ENCODE results near the gene ADRB2. TPM values are rescaled to one million over a fixed set of nuclear protein-coding genes. Genes with fewer than 3 reads are reported as not detected.

The ADRB2 gene
- polyA plus RNA-seq, 2 of the 4 experiments (the other 2 are of a cell fraction) = 0.18 to 0.34 TPM

GRCh38 chr5:148856009-148856367 lies 29.6 kb downstream of the ADRB2 start:
- DNase-seq (ENCODE audit: low read depth in 1 of 2, low spot score in 1 of 2) (no peak), FAIRE-seq (no peak), ATAC-seq (no peak)
- POLR2A ChIA-PET = no interaction called here
- no peaks in the 10 kb centered on the region for H3K9me3 ChIP-seq
- H3K27ac ChIP-seq = no peak overlapping the region
- H3K4me1 ChIP-seq = no peaks in the 10 kb centered on the region
- no peak for TF ChIP-seq POLR2AphosphoS2 (conservative IDR thresholded peaks at IDR 0.05; ENCODE audit: low read length)
- TF ChIP-seq SMC3 (IDR thresholded peaks at IDR 0.05) = no peak
- no peak for TF ChIP-seq TP53 (CRISPR knock-in tag; IDR thresholded peaks at IDR 0.05)
- TF ChIP-seq MAX (IDR thresholded peaks at IDR 0.05) = no peak
- TF ChIP-seq MYC (IDR thresholded peaks at IDR 0.05; ENCODE audit: borderline replicate concordance, low read length) = no peak
- no peak for TF ChIP-seq FOSL2 (IDR thresholded peaks at IDR 0.05)
- no peak for TF ChIP-seq FOSL2 (CRISPR knock-in tag; IDR thresholded peaks at IDR 0.05)
- no peak for TF ChIP-seq CBX2 (IDR thresholded peaks at IDR 0.05; ENCODE audit: borderline replicate concordance, low read depth)
- TF ChIP-seq CTCF (IDR thresholded peaks at IDR 0.05) = no peak
- TF ChIP-seq HOXA7 (CRISPR knock-in tag; IDR thresholded peaks at IDR 0.05) = no peak
- no peak overlapping the region for H3K4me3 ChIP-seq
- H3K4me2 ChIP-seq = no peak overlapping the region
- 0% methylated on average over 2 of the region's 2 CpGs for WGBS (ENCODE audit: missing lambda C conversion rate)
- CTCF ChIA-PET = interaction anchor here (1.5 kb wide), 1 partner anchor 179 kb away, joined by 4 read pairs; no protein-coding TSS in a partner anchor

- WGBS (ENCODE audit: missing lambda C conversion rate) = 63% methylated on average over 1 of the region's 1 CpG
- no peak for FAIRE-seq
- Histone ChIP-seq H3K4me1 (no peaks in the 10 kb centered on the region), H3K4me2 (no peak overlapping the region), H3K9me3 (no peaks in the 10 kb centered on the region), H3K27ac (no peak overlapping the region), H3K4me3 (no peak overlapping the region)
- no peak for ATAC-seq
- DNase-seq (ENCODE audit: low read depth in 1 of 2, low spot score in 1 of 2) = no peak
- TF ChIP-seq RNF2 (IDR thresholded peaks at IDR 0.05; ENCODE audit: borderline replicate concordance, low read depth) (no peak), BCL3 (IDR thresholded peaks at IDR 0.05) (no peak), PBX3 (IDR thresholded peaks at IDR 0.05) (no peak), USF2 (IDR thresholded peaks at IDR 0.05) (no peak), GATA3 (IDR thresholded peaks at IDR 0.05; ENCODE audit: borderline replicate concordance) (no peak), SMC3 (IDR thresholded peaks at IDR 0.05) (no peak), HEYL (CRISPR knock-in tag; IDR thresholded peaks at IDR 0.05) (no peak), REST (IDR thresholded peaks at IDR 0.05) (no peak), FOXS1 (CRISPR knock-in tag; IDR thresholded peaks at IDR 0.05) (no peak), RFX5 (IDR thresholded peaks at IDR 0.05) (no peak), EHMT2 (IDR thresholded peaks at IDR 0.05; ENCODE audit: low read depth) (no peak), KDM5A (IDR thresholded peaks at IDR 0.05) (no peak), HDAC2 (IDR thresholded peaks at IDR 0.05) (no peak), POLR2AphosphoS2 (conservative IDR thresholded peaks at IDR 0.05; ENCODE audit: low read length) (no peak), HOXB5 (CRISPR knock-in tag; IDR thresholded peaks at IDR 0.05) (no peak), MAZ (IDR thresholded peaks at IDR 0.05; ENCODE audit: borderline replicate concordance, low read depth, low read length) (no peak), ZC3H11A (IDR thresholded peaks at IDR 0.05) (no peak)
- ChIA-PET POLR2A (no interaction called here), CTCF (interaction anchor here (1.5 kb wide), 1 partner anchor 179 kb away, joined by 4 read pairs; no protein-coding TSS in a partner anchor)
These were observed 30.0 kb downstream of the ADRB2 start for GRCh38 chr5:148856424-148856823.

Data from A549 (cell line).